Activated T-cell treated with anti-CD3 and anti-CD28 coated beads, Interleukin-2, amount 50 U/mL, for 1 hour (primary cell): ENCODE measurements around the gene GPRASP2.

Experiments
- DNase-seq: peaks from one replicate; pipeline ENCODE4 v3.0.0-alpha.2; 2020

The GPRASP2 gene

GRCh38 chrX:102745857-102746584, 33.8 kb downstream of the GPRASP2 start:
- peak; percentile 26 for DNase-seq

- no peak for DNase-seq
Measured at GRCh38 chrX:102765217-102765616, 53.0 kb downstream of the GPRASP2 start.

GRCh38 chrX:102765809-102766208, 53.6 kb downstream of the GPRASP2 start:
- DNase-seq = no peak

- DNase-seq = no peak
Measured at GRCh38 chrX:102767287-102767686, 55.0 kb downstream of the GPRASP2 start.
